GM10248 (cell line): ENCODE data around the gene FHOD3.

Experiments
- CTCF ChIA-PET: fragments of 300-600 bp; sonication (Branson Sonifier 250); formaldehyde crosslinking; extraction: SDS; loops from one replicate; lab custom pipeline; 2021; ENCODE audit warnings: antibody characterized with exemption; lab: Yijun Ruan, JAX
- POLR2A ChIA-PET: fragments of 350-650 bp; sonication (Branson Sonifier 250); formaldehyde crosslinking; extraction: SDS; loops from one replicate; lab custom pipeline; 2020; ENCODE audit warnings: antibody characterized with exemption; lab: Yijun Ruan, JAX
- DNase-seq: peaks from one replicate; pipeline ENCODE4 v3.0.0; 2012; ENCODE audit errors: extremely low spot score
- CTCF ChIP-seq: IDR thresholded peaks from 2 replicates; pipeline ENCODE4 v1.5.1; 2012; ENCODE audit warnings: mild to moderate bottlenecking, low read depth; ENCODE audit errors: extremely low read depth, missing control alignments, control extremely low read depth

The FHOD3 gene

GRCh38 chr18:36770315-36770946 lies 472.9 kb downstream of the FHOD3 start:
- CTCF ChIA-PET: interaction anchor here (1.5 kb wide), 1 partner anchor 38 kb away, joined by 4 read pairs; no protein-coding TSS in a partner anchor
- no peak for TF ChIP-seq CTCF
- POLR2A ChIA-PET: no interaction called here
- no peak for DNase-seq

GRCh38 chr18:36771245-36771644 lies 473.7 kb downstream of the FHOD3 start:
- ChIA-PET POLR2A (no interaction called here), CTCF (interaction anchor here (1.5 kb wide), 1 partner anchor 38 kb away, joined by 4 read pairs; no protein-coding TSS in a partner anchor)

GRCh38 chr18:36772241-36772723 lies 474.8 kb downstream of the FHOD3 start:
- no peak for TF ChIP-seq CTCF
- CTCF ChIA-PET: no interaction called here
- POLR2A ChIA-PET: no interaction called here
- no peak for DNase-seq

More at GRCh38 chr18:36771245-36771644, 473.7 kb downstream of the FHOD3 start:
- no peak for TF ChIP-seq CTCF
- no peak for DNase-seq

- no peak for DNase-seq
- POLR2A ChIA-PET: no interaction called here
- CTCF ChIA-PET: no interaction called here
- TF ChIP-seq CTCF: no peak
Measured at GRCh38 chr18:36775396-36775795, 477.9 kb downstream of the FHOD3 start.

- CTCF ChIA-PET: interaction anchor here (1.5 kb wide), 1 partner anchor 12 kb away, joined by 3 read pairs; no protein-coding TSS in a partner anchor
- no peak for TF ChIP-seq CTCF
- no peak for DNase-seq
- POLR2A ChIA-PET: no interaction called here
Measured at GRCh38 chr18:36776650-36777049, 479.1 kb downstream of the FHOD3 start.

- CTCF ChIA-PET: interaction anchor here (1.1 to 1.6 kb wide), 3 partner anchors 11 to 51 kb away, joined by 3 to 5 read pairs (median 3); partner anchors contain the start of genes KIAA1328 and TPGS2
- POLR2A ChIA-PET: no interaction called here
- DNase-seq: no peak
- no peak for TF ChIP-seq CTCF
Measured at GRCh38 chr18:36777566-36777965, 480.1 kb downstream of the FHOD3 start.
